ENCODE data around the gene STX16. TPM values are rescaled to one million over a fixed set of nuclear protein-coding genes. Genes with fewer than 3 reads are reported as not detected.

The STX16 gene
- total and polyA plus RNA-seq, 9 of the 15 experiments (the other 6 are each of a cell fraction or from before 2014, with no cell fraction given): 4.4 to 43.5 (median 14.7) TPM

DNA sequence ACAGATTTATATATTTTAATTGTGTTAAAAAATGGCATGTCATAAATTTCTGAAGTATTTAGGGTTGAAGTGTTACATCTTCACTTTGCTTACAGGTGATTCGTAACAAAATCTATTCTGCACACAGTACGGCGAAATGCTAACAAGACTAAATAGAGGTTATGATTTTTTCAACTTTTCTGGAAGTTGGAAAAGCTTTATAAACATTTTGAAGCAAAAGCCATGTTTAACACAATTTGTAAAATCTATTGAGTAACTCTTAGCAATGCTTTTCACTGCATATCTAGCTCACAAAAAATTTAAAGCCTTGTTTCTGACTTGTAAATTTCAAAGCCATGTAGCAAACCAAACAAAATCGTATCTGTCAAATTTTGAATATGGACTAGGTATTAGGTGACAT, 3.3 kb downstream of the STX16 start:
- H3K27me3 ChIP-seq (ENCODE audit: control insufficient read depth in 2 of 2, insufficient read depth in 2 of 2, low read length in 2 of 2): no peaks in the 10 kb centered on the region
- CTCF ChIA-PET (ENCODE audit: low intra/inter-chr PET ratio): interaction anchor here (0.6 kb wide), 1 partner anchor 197 kb away, joined by 6 read pairs; the partner anchor contains the start of gene GNAS-AS1
- no peak overlapping the region for H3K4me2 ChIP-seq (ENCODE audit: insufficient read depth, low read length)
- H4K20me1 ChIP-seq (replicated peaks; ENCODE audit: control insufficient read depth, insufficient read depth, low read length): no peaks in the 10 kb centered on the region
- in situ Hi-C loops (cut with MboI): loop anchor here (10.0 kb wide), 1 partner anchor 190 kb away; no protein-coding TSS in a partner anchor
- WGBS (ENCODE audit: insufficient coverage, low coverage, missing lambda C conversion rate): 88% methylated on average over 4 of the region's 4 CpGs
- H3K36me3 ChIP-seq (ENCODE audit: control insufficient read depth, insufficient read depth, low read length): peaks cover 15% of the 10 kb centered on the region; the same call in 2 of the 3 replicates
- H3K9me1 ChIP-seq (ENCODE audit: control insufficient read depth, insufficient read depth, low read length): no peaks in the 10 kb centered on the region
- no peak overlapping the region for H2AFZ ChIP-seq (ENCODE audit: low read depth, low read length)
- peaks cover 83% of the 10 kb centered on the region for H3K79me2 ChIP-seq (ENCODE audit: control insufficient read depth, insufficient read depth, low read length)
- TF ChIP-seq, protein P1, sequence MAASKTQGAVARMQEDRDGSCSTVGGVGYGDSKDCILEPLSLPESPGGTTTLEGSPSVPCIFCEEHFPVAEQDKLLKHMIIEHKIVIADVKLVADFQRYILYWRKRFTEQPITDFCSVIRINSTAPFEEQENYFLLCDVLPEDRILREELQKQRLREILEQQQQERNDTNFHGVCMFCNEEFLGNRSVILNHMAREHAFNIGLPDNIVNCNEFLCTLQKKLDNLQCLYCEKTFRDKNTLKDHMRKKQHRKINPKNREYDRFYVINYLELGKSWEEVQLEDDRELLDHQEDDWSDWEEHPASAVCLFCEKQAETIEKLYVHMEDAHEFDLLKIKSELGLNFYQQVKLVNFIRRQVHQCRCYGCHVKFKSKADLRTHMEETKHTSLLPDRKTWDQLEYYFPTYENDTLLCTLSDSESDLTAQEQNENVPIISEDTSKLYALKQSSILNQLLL (CRISPR knock-in tag; IDR thresholded peaks at IDR 0.05; ENCODE audit: borderline replicate concordance): no peak
- no peak for TF ChIP-seq ETV6 (IDR thresholded peaks at IDR 0.05; ENCODE audit: borderline replicate concordance in 1 of 2, low read depth in 2 of 2, low read length in 1 of 2)
- TF ChIP-seq ETV6 (CRISPR knock-in tag; IDR thresholded peaks at IDR 0.05; ENCODE audit: borderline replicate concordance): no peak
- no peak for TF ChIP-seq SMARCE1 (IDR thresholded peaks at IDR 0.05)
- no peak for TF ChIP-seq LARP7 (IDR thresholded peaks at IDR 0.05)
- TF ChIP-seq ZNF212 (CRISPR knock-in tag; IDR thresholded peaks at IDR 0.05): no peak
- no peak for FAIRE-seq
- ATAC-seq: no peak
- no peak for DNase-seq (ENCODE audit: extremely low read depth in 1 of 4, low spot score in 3 of 4)
- no peaks in the 10 kb centered on the region for H3K9me3 ChIP-seq (replicated peaks; ENCODE audit: control insufficient read depth, insufficient read depth, low read depth, low read length)
- no peak overlapping the region for H3K27ac ChIP-seq (ENCODE audit: extremely low read depth, low read depth, low read length)
- no peak overlapping the region for H3K9ac ChIP-seq (ENCODE audit: insufficient read depth in 1 of 2, low read depth in 2 of 2, low read length in 2 of 2)
- no TSS peak for BruUV-seq (replicated peaks)
- no peak overlapping the region for H3K4me3 ChIP-seq
- H3K4me1 ChIP-seq (replicated peaks in 1 of 2; ENCODE audit: control insufficient read depth in 2 of 2, insufficient read depth in 2 of 2, low read length in 2 of 2): peaks cover 11 to 20% of the 10 kb centered on the region in 2 experiments
- intact Hi-C loops (cut with micrococcal nuclease): loop anchor here (5.0 to 10.0 kb wide), 2 partner anchors 183 to 420 kb away; no protein-coding TSS in a partner anchor
- POLR2A ChIA-PET: interaction anchor here (1.2 to 1.7 kb wide), 2 partner anchors 8 to 10 kb away, joined by 3 to 5 read pairs; no protein-coding TSS in a partner anchor
